ENCODE measurements around the gene GPRC5D. TPM values are rescaled to one million over a fixed set of nuclear protein-coding genes. Genes with fewer than 3 reads are reported as not detected.

Gene GPRC5D
- polyA plus RNA-seq, 10 donors, result 0.29 to 0.63 (median 0.42) TPM; not detected in 6

DNA sequence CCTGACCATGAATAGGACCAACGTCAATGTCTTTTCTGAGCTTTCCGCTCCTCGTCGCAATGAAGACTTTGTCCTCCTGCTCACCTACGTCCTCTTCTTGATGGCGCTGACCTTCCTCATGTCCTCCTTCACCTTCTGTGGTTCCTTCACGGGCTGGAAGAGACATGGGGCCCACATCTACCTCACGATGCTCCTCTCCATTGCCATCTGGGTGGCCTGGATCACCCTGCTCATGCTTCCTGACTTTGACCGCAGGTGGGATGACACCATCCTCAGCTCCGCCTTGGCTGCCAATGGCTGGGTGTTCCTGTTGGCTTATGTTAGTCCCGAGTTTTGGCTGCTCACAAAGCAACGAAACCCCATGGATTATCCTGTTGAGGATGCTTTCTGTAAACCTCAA is 43.3 kb downstream of the GPRC5D start:
- DNase-seq, result no peak

DNA sequence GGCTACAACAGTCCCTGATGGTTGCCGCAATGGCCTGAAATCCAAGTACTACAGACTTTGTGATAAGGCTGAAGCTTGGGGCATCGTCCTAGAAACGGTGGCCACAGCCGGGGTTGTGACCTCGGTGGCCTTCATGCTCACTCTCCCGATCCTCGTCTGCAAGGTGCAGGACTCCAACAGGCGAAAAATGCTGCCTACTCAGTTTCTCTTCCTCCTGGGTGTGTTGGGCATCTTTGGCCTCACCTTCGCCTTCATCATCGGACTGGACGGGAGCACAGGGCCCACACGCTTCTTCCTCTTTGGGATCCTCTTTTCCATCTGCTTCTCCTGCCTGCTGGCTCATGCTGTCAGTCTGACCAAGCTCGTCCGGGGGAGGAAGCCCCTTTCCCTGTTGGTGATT is 43.7 kb downstream of the GPRC5D start:
- no peak for DNase-seq

DNA sequence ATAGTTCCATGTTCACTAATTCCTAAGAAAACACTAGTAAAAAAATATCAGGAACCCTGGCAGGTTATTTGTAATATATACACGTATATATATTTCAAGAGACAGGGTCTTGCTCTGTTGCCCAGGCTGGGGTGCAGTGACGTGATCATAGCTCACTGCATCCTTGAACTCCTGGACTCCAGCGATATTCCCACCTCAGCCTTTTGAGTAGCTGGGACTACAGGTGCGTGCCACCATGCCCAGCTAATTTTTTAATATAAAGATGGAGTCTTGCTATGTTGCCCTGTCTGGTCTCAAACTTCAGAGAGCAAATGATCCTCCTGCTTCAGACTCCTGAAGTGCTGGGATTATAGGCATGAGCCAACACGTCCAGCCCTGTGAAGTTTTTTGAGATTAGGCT is 44.4 kb downstream of the GPRC5D start:
- no peak for DNase-seq

DNA sequence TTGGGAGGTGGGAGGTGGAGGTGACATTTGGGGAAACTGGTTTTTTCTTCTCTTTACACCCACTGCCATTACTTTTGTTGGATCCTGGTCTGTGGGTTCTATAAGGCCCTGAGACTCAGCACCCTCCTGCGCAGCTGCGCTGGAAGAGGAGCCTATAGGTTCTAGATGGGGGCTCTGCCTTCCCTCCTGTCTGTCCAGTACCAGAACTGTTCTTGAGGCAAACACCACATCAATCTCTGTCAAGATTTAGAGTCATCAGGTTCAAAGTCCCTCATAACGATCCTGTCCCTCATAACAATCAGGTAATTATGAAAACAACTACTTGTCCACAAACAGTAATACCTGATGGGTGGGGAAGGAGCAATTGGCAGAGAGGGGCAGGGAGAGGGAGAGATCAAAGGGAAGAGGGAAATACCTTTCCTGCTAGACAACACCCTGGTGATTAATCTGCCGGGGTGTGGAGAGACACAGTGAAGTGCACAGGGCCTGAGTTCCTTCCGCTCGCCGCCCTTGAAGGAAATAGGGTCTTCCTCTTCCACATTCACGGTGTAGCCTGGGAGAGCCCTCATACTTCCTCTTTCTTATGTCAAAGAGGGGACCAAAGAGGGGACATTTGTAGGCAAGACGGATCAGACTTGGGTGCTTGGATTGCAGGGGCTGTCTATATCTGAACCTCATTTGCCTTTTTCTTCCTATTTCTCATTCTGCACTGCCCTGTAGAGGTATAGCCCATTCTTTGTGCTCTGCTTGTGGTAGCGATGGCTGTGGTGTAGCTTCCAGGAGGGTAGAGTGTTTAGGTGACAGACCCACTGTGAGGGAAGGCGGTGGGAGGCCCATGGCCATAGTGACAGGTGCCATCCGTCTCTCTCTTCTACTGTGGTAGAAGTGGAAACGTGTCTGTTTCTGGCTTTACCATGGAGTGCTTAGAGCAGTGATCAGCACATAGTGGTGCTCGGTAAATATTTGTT is 48.0 kb downstream of the GPRC5D start:
- DNase-seq, result no peak

DNA sequence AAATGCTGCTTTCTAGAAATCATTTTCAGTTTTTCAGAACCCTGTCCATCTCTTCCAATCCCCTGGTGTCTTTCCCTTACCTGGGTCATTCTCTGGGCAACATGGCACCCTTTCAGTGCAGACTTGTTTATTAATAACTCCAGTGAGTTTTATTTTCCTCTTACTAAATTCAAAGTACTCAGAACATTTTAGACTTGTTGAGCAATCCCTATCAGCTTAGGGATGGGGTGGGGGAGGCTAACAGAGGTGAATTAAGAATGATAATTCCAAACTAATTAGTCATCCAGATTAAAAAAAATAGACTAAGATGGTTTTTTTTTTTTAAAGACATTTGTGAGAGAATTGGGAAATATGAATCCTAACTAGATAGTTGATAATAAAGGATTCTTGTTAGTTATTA is 49.9 kb downstream of the GPRC5D start:
- no peak for DNase-seq

DNA sequence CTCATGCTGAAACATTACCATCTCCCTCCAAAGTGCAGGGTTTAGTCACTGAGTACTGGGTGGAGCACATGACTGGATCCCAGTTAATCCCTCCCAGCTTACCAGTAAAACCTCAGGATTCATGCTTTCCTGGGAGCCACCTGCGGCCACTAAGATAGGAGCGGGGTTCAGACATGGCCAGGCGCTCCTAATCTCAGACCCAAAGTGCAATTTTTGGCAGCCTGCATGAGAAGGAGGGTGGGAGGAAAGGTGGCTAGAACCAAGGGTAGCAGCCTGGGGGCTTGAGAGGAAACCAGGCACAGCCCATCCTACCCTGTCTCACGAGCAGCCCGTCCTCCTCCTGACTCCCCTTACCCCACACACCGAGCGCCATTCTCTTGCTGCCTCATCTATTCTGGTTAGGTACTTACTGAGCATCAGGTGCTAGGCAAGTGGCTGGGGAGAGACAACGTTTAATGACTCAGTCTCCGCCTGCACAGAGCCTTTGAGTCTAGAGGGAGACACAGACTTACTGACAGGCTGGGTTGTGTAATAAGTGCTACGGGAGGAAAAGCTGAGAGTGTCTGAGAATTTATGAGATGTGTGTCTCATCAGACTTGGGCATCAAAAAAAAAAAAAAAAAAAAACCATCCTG is 50.7 kb downstream of the GPRC5D start:
- DNase-seq, result peak in 1 of 3 donors; percentile 86

DNA sequence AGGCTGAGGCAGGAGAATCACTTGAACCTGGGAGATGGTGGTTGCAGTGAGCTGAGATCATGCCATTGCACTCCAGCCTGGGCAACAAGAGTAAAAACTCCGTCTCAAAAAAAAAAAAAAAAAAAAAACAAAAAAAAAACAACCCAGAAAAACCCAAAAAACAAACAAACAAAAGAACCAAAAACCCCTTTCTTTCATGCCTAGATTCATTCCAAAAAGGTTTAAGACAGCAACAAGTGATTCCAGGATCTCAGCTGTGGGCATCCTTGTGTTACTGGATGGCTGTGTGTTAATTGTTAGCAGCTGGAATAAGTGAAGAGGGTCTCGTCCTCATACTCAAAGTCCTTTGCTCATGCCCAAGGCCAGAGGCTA is 51.2 kb downstream of the GPRC5D start:
- DNase-seq, result no peak

DNA sequence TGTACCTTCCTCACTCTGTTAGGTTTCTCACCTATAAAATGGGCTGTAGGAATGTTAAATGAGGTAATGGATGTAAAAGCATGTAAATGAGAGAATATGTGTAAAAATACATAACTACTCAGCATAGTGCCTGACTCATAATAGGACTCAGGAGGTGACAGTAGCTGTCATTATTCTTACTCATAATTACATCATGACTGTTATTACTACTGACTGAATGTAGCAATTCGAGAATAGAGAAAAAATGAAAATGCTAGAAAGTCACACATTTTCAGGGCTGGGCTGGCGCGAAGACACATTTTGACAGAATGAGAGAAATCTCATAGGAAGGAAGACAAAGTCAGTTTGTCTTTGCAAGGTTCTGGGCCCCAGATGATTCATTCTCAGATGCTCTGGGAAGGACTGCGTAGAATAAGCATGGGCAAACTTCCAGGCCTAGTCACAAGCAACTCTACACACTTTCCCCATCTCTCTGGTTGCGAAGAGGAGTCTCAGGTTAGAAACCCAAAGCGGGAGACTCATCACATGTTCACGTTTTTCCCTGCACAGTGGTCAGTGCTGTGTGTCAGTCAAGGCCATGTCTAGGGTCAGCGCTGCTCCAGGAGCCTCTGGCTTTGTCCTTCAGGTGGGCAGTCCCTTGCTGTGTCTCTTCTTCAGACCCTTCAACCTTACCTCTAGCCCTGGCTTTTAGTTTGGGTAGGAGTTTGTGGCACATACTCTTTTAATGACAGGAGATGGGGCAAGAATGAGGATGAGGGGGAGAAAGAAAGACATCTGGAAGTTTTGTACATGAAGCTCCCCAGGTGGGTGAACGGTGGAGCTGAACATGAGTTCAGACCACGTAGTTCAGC is 52.2 kb downstream of the GPRC5D start:
- DNase-seq, result peak in 2 of 3 donors; percentile 46 to 89

DNA sequence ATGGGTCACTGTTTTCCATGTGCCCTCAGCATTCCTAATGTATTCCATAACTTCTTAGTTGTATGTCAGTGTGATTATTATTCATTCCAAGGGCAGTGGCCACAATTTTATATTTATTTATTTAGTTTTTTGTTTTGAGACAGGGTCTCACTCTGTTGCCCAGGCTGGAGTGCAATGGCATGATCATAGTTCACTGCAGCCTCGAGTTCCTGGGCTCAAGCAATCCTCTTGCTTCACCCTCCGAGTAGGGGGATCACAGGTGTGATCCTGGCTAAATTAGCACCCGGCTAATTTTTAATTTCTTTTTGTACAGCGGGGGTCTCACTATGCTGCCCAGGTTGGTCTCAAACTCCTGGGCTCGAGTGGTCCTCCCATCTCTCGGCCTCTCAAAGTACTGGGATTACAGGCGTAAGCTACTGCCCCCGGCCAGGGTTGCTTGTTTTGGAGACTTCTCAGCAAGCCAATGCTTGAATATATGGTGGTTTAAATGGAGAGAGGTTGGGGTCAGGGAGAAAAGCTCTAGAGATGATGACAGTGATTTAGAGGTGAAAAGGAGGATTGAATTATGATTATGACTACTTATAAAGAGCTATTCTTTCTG is 53.0 kb downstream of the GPRC5D start:
- no peak for DNase-seq

DNA sequence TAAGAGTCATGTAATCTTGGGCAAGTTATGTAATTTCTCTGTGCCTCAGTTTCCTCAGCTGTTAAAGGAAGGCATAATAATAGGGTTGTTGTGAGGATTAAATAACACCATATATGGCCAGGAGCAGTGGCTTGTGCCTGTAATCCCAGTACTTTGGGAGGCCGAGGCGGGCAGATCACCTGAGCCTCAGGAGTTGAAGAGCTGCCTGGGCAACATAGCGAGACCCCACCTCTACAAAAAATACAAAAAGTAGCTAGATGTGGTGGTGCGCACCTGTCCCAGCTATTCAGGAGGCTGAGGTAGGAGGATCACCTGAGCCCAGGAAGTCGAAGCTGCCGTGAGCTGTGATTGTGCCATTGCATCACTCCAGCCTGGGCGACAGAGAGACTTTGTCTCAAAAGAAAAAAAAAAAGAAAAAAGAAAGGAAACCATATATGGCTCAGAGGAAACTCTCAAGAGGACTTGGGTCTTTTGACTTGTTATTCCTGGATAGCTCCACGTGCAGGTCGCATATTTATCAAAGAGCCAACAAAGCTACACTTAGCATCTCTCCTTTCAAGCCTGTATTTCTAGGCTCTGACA is 53.7 kb downstream of the GPRC5D start:
- no peak for DNase-seq

DNA sequence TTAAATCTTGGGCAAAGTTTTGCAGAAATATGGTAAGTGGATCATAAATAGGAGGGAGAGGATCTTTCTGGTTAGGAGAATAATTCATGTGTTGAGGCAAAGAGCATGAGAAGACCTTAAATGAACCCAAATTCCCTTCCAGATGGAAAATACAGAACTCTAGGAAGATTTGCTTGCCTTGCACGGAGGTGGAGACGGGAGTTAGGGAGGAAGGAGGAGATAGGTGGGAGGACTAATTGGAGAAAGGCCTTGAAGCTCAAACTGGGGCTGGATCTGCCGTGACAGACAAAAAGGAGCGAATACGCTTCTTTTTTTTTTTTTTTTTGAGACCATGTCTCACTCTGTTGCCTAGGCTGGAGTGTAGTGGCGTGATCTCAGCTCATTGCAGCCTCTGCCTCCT is 54.7 kb downstream of the GPRC5D start:
- DNase-seq, result no peak

DNA sequence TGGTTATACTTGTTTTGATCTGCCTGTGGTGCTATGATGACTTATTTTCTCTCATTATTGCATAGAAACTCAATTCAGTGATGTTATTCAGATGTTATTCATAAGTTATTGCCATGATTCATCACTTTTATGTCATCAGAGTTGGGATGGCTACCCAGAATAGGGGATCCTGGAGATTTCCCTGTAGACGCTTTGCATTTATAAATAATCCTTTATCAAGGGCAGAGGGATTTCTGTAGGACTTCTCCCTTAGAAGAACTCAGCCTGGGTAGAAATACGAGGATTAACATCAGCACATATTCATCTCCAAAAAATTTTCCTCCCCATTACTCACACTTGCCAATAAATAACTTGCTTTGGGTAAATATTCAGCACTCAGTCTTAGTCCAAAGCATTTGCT is 55.7 kb downstream of the GPRC5D start:
- DNase-seq, result peak in 2 of 3 donors; percentile 33 to 76

DNA sequence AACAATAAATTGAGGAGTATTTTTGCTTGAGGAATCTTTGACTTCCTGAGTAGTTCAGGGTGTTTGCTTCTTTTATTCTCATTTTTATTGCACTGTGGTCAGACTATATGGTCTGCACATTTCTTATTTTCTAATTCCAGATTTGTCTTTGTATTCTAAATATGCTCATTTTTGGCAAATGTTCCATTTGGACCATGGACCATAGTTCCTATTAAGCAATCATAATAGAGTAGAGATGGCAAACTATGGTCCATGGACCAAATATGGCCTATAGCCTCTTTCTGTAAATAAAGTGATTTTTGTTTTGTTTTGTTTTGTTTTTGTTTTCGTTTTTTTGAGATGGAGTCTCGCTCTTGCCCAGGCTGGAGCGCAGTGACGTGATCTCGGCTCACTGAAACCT is 58.5 kb downstream of the GPRC5D start:
- DNase-seq, result no peak

DNA sequence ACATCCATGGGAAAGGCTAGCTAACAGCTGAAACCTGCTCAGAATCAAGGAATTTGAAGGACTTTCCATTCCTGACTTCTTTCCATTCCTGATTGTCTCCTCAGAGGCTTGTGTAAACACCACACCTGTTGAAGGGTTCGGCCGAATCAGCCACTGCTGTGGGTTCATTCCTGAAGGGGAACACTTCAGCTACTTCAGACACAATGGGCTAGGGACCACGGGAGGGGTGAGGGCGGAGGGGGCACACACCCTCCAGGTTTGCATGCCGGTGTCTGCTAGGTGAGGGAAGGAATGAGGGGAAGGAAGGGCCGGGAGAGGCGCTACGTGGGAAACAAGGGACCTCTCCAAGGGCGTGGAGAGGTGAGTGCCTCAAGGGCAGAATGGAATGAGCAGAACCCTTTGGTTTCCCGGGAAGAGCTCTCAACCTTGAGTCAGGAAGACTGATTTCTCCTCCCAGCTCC is 59.3 kb downstream of the GPRC5D start:
- no peak for DNase-seq

DNA sequence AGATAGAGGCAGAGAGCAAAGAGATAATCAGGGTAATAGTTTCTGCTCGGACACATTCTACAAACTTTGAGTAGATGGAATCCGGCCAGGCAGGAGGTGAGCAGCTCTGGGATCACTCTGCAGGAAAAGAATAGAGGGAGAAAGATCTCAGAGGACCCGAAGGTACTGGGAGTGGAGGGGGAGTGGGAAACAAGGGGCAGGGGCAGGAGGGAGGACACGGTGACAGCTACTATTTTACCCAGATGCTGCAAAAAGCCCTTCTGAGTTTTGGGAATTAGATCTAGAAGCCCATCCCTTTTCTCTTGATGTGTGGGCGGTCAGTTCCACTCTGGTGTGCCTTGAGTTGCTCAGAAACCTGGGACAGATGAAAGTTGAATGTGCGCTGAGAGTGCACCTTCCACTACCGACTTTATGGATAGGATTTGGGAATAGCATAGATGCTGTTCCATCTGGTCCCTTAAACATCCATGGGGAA is 60.1 kb downstream of the GPRC5D start:
- DNase-seq, result no peak

DNA sequence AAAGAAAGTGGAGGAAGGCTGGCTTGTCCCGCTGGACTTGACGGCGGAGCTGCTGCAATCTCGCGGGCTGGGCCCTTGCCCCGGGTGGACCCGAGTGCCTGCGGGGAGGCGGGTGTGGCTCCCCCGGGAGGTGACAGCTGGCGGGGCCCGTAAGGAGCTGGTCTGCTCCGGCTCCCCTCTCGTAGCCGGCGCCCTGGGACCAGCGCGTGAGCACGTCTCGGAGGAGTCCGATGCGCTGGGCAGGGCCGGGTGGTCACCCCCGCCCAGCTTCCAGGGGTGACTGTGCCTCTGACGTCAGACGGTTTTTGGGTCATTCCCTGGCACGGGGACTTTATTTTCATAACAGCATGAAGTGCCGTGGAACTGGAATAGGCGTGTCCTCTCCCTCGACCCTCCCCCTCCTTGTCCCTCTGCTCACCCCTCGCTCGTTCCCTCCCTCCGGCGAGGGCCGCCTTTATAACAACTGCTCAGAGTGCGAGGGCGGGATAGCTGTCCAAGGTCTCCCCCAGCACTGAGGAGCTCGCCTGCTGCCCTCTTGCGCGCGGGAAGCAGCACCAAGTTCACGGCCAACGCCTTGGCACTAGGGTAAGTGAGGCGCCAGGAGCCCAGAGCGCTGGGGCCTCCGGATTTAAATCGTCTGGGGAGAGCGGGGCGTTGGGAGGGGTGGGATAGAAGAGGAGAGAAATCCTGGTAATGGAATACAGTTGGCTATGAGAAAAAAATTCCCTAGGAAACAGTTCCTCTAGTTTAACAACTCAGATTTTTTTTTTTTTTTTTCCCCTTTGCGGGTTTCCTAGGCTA is 60.7 kb downstream of the GPRC5D start, which contains the start of gene GPRC5A:
GPRC5A (plus strand) TSS at position 483 of the 801 bp plus-strand sequence. CDS start 16,688 bp downstream, outside the sequence.
- peak; percentile 84 to 95 (median 87) for DNase-seq
